Bladder microvascular endothelial cell (primary cell): ENCODE data around the gene GARRE1. TPM values are rescaled to one million over a fixed set of nuclear protein-coding genes. Genes with fewer than 3 reads are reported as not detected.

Experiments
- total RNA-seq: library from RNA; depleted of rRNA; stranded (reverse); fragments of >200 nt; gene quantifications from 2 replicates; pipeline ENCODE4 v1.2.3, GENCODE V29; 2014

GARRE1 gene
- 23.5 and 52.9 TPM in 2 replicates for total RNA-seq

GRCh38 chr19:34254046-34254697, at the start of gene GARRE1:
GARRE1 (plus strand) TSS chr19:34254554; CDS start chr19:34300474, 45,920 bp downstream.

Other genes with a start within 250 kb of the GARRE1 start
- gene LSM14A, start 82.0 kb upstream of the GARRE1 start, total RNA-seq: 99.4 and 172 TPM in 2 replicates
- 115 and 211 TPM in 2 replicates for gene GPI, start 110.6 kb downstream of the GARRE1 start, total RNA-seq
- gene PDCD2L, start 149.8 kb downstream of the GARRE1 start, total RNA-seq: 8.6 and 15.1 TPM in 2 replicates
- gene UBA2, start 173.8 kb downstream of the GARRE1 start, total RNA-seq: 91.1 and 189 TPM in 2 replicates
- 24.1 and 65.6 TPM in 2 replicates for gene WTIP, start 227.2 kb downstream of the GARRE1 start, total RNA-seq